Trophoblast cell (in vitro differentiated cells and primary cell): ENCODE data around the gene NMRAL1.
A peak's percentile ranks its signal among the peaks of the same experiment; 100 is the strongest.

Experiments used
- DNase-seq, 2 donors: peaks; one replicate each; pipeline ENCODE4 v3.0.0-alpha.2; 2016
- H2AFZ ChIP-seq: 2 replicates; pipeline ENCODE4 v1.6.1; 2013; ENCODE audit warnings: low read length, moderate library complexity, mild to moderate bottlenecking; ENCODE audit not compliant: insufficient read depth, poor library complexity
- H2AK5ac ChIP-seq: 2 replicates; pipeline ENCODE4 v1.6.1; 2013; ENCODE audit warnings: mild to moderate bottlenecking, low read length
- H2BK120ac ChIP-seq: 2 replicates; pipeline ENCODE4 v1.6.1; 2013; ENCODE audit warnings: low read length, mild to moderate bottlenecking, moderate library complexity; ENCODE audit not compliant: insufficient read depth, poor library complexity
- H2BK12ac ChIP-seq: 2 replicates; pipeline ENCODE4 v1.6.1; 2013; ENCODE audit warnings: mild to moderate bottlenecking, low read length, moderate library complexity
- H2BK5ac ChIP-seq: 2 replicates; pipeline ENCODE4 v1.6.1; 2013; ENCODE audit warnings: low read length, low read depth, moderate library complexity, mild to moderate bottlenecking; ENCODE audit not compliant: poor library complexity
- H3K14ac ChIP-seq: 2 replicates; pipeline ENCODE4 v1.6.1; 2013; ENCODE audit warnings: mild to moderate bottlenecking, low read length
- H3K18ac ChIP-seq: 2 replicates; pipeline ENCODE4 v1.6.1; 2013; ENCODE audit warnings: mild to moderate bottlenecking, low read length
- H3K23ac ChIP-seq: 2 replicates; pipeline ENCODE4 v1.6.1; 2013; ENCODE audit warnings: low read length
- H3K27ac ChIP-seq: 2 replicates; pipeline ENCODE4 v1.5.1; 2013; ENCODE audit warnings: low read depth, mild to moderate bottlenecking, inconsistent platforms, low read length, moderate library complexity
- H3K27me3 ChIP-seq: 2 replicates; pipeline ENCODE4 v1.6.1; 2013; ENCODE audit warnings: inconsistent platforms, mild to moderate bottlenecking, low read length, moderate library complexity; ENCODE audit not compliant: insufficient read depth
- H3K36me3 ChIP-seq, 2 experiments: 1 replicate in 1 of 2; 2 replicates in 1 of 2; pipeline ENCODE4 v1.6.1; 2013; ENCODE audit warnings: low read length in 2 of 2, mild to moderate bottlenecking in 2 of 2, moderate library complexity in 1 of 2; ENCODE audit not compliant: insufficient read depth in 2 of 2, control insufficient read depth in 1 of 2
- H3K4ac ChIP-seq: 2 replicates; pipeline ENCODE4 v1.6.1; 2013; ENCODE audit warnings: low read depth, mild to moderate bottlenecking, low read length, moderate library complexity
- H3K4me1 ChIP-seq, 2 experiments: 1 replicate in 1 of 2; 2 replicates in 1 of 2; pipeline ENCODE4 v1.6.1; 2013; ENCODE audit warnings: low read length in 2 of 2, mild to moderate bottlenecking in 2 of 2, moderate library complexity in 1 of 2; ENCODE audit not compliant: insufficient read depth in 2 of 2, control insufficient read depth in 1 of 2
- H3K4me2 ChIP-seq: 2 replicates; pipeline ENCODE4 v1.6.1; 2013; ENCODE audit warnings: inconsistent platforms, mild to moderate bottlenecking, low read length, moderate library complexity
- H3K4me3 ChIP-seq: 2 replicates; pipeline ENCODE4 v1.5.1; 2013; ENCODE audit warnings: mild to moderate bottlenecking, low read depth, low read length, inconsistent platforms
- H3K79me1 ChIP-seq: one replicate; pipeline ENCODE4 v1.6.1; 2013; ENCODE audit warnings: low read length
- H3K79me2 ChIP-seq: 2 replicates; pipeline ENCODE4 v1.6.1; 2013; ENCODE audit warnings: low read length, mild to moderate bottlenecking; ENCODE audit not compliant: control insufficient read depth, insufficient read depth, poor library complexity
- H3K9ac ChIP-seq: 2 replicates; pipeline ENCODE4 v1.6.1; 2013; ENCODE audit warnings: mild to moderate bottlenecking, low read length
- H3K9me3 ChIP-seq: 2 replicates; pipeline ENCODE4 v1.6.1; 2013; ENCODE audit warnings: low read depth, mild to moderate bottlenecking, control low read depth, inconsistent platforms, low read length; ENCODE audit not compliant: insufficient read depth
- H4K12ac ChIP-seq: 2 replicates; pipeline ENCODE4 v1.6.1; 2013; ENCODE audit warnings: low read depth, mild to moderate bottlenecking, low read length, moderate library complexity
- H4K8ac ChIP-seq: 2 replicates; pipeline ENCODE4 v1.6.1; 2013; ENCODE audit warnings: low read depth, mild to moderate bottlenecking, low read length, moderate library complexity
- H4K91ac ChIP-seq: one replicate; pipeline ENCODE4 v1.6.1; 2013; ENCODE audit warnings: low read depth, mild to moderate bottlenecking, low read length, moderate library complexity
- WGBS: extraction: QIAGEN DNeasy Blood & Tissue Kit; methylation state at CpG from one replicate; pipeline ENCODE4 v1.1.7; 2013; ENCODE audit warnings: missing lambda C conversion rate; ENCODE audit not compliant: insufficient read length, insufficient coverage; ENCODE audit errors: extremely low coverage; 5-methylcytosine and 5-hydroxymethylcytosine counted together

NMRAL1 gene

DNA sequence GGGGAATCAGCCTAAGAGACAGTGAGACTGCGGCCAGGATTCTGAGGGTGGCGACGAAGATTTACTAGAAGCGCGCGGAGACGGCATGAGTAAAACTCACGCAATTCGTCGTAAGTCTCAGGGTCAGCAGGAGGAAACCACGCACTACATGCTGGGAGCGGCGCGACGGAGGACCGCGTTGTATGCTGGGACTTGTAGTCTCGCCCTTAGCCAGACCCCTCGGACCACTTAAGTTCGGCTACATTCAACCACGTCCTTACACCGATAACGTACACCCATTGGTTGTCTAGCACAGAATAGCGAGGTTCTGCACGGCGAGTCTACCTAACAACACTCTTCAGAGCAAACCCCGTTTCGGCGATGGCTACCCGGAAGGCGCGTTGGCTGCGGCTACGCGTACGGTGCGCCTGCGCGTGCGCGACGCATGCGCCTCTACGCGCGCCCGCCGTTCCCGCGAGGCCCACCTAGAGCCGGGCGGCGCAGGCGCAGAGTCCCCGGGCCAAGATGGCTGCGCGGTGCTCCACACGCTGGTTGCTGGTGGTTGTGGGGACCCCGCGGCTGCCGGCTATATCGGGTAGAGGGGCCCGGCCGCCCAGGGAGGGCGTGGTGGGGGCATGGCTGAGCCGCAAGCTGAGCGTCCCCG lies 48.9 kb downstream of the NMRAL1 start, which contains the start of gene DNAJA3:
Gene DNAJA3, plus strand, starts transcription at position 491 of the 643 bp plus-strand sequence. Its CDS starts 14 bp downstream, at position 505.
- peak within 1 kb of the TSS; percentile 97 for H3K14ac ChIP-seq
- peaks cover 11% of the 10 kb centered on the region for H3K79me1 ChIP-seq
- H3K4me2 ChIP-seq = peak within 1 kb of the TSS; percentile 96
- H2BK5ac ChIP-seq = peak within 1 kb of the TSS; percentile 99
- H3K4ac ChIP-seq = peak within 1 kb of the TSS; percentile 93
- H3K36me3 ChIP-seq = peaks cover 1 to 7% of the 10 kb centered on the region in 2 experiments
- H2AK5ac ChIP-seq = peak within 1 kb of the TSS; percentile 42
- peak within 1 kb of the TSS; percentile 93 for H3K9ac ChIP-seq
- peak within 1 kb of the TSS; percentile 97 for H4K12ac ChIP-seq
- H3K4me3 ChIP-seq = peak within 1 kb of the TSS; percentile 93
- H3K79me2 ChIP-seq = peaks cover 7% of the 10 kb centered on the region
- peak within 1 kb of the TSS; percentile 94 for H2AFZ ChIP-seq
- H2BK120ac ChIP-seq = peak within 1 kb of the TSS; percentile 91
- H4K8ac ChIP-seq = peak within 1 kb of the TSS; percentile 98
- DNase-seq = peak; percentile 93 to 97
- peak within 1 kb of the TSS; percentile 99 for H4K91ac ChIP-seq
- H3K4me1 ChIP-seq = peaks cover 0 to 3% of the 10 kb centered on the region in 2 experiments
- no peaks in the 10 kb centered on the region for H3K27me3 ChIP-seq
- no peak within 1 kb of the TSS for H2BK12ac ChIP-seq
- no peak within 1 kb of the TSS for H3K23ac ChIP-seq
- H3K27ac ChIP-seq = peak within 1 kb of the TSS; percentile 92
- H3K18ac ChIP-seq = peak within 1 kb of the TSS; percentile 98
- no peaks in the 10 kb centered on the region for H3K9me3 ChIP-seq
- WGBS = no CpG with 5 or more reads among the region's 68 CpGs

DNA sequence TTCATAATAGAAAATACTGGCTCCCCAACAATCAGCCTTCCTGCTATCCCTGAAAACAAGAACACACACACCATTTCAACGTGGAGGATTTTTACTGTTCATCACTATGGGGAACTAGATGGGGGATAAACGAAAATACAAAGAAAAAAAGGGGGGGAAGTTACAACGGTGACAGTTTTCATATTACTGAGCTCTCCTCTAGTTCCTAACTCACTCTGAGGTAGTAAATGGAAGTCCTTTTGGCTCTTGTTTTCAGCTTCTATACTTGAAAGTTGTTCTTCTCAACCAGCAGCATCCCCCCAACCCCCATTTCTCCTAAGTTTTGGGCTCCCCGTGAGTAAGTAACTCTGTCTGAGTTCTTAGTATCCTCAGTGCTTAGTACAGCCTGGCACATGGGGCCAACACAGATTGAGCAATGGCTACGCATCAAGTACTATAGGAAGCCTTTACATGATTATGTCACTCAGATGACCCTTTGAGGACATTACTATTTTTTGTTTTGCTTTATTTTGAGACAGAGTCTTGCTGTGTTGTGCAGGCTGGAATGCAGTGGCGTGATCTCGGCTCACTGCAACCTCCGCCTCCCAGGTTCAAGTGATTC lies 53.8 kb downstream of the NMRAL1 start:
- Histone ChIP-seq H2BK12ac (no peak overlapping the region), H3K36me3 (no peaks in the 10 kb centered on the region), H3K4me1 (peaks cover 0 to under 1% of the 10 kb centered on the region in 2 experiments), H3K4ac (no peak overlapping the region), H2AFZ (no peak overlapping the region), H4K91ac (no peak overlapping the region), H3K79me1 (peaks cover 12% of the 10 kb centered on the region), H4K8ac (no peak overlapping the region), H3K23ac (no peak overlapping the region), H3K14ac (no peak overlapping the region), H2AK5ac (no peak overlapping the region), H3K4me3 (no peak overlapping the region), H3K18ac (no peak overlapping the region), H3K9ac (no peak overlapping the region), H3K27me3 (no peaks in the 10 kb centered on the region), H2BK5ac (no peak overlapping the region), H3K79me2 (peaks cover 6% of the 10 kb centered on the region), H3K9me3 (no peaks in the 10 kb centered on the region), H2BK120ac (no peak overlapping the region), H4K12ac (no peak overlapping the region), H3K4me2 (no peak overlapping the region), H3K27ac (no peak overlapping the region)
- WGBS = no CpG with 5 or more reads among the region's 8 CpGs
- DNase-seq = no peak

DNA sequence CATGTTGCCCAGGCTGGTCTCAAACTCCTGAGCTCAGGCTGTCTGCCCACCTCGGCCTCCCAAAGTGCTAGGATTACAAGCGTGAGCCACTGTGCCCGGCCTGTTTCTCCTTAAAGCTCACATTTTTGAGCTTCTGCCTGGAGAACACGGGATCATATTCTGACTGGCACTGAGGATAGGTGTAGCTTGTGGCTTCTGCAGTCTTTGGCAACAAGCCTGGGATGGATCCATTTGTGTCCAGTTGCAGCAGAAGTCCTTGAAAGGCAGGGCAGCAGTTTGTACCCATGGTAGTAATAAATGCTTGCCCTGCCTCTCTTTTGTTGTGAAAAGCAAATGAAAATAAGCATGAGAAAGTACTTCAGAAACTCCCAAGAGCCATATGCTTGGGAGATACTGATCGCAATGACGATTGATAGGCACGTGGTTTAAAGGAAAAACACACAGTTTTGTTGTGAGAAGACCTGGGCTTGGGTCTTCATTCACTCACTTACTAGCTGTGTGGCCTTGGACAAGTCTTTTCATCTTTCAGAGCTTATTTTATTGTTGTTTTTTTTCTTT lies 54.9 kb downstream of the NMRAL1 start:
- WGBS = no CpG with 5 or more reads among the region's 7 CpGs
- H3K27me3 ChIP-seq = no peaks in the 10 kb centered on the region
- H2AFZ ChIP-seq = no peak overlapping the region
- H3K23ac ChIP-seq = no peak overlapping the region
- H3K18ac ChIP-seq = no peak overlapping the region
- H3K4me3 ChIP-seq = no peak overlapping the region
- H3K9ac ChIP-seq = no peak overlapping the region
- DNase-seq = no peak
- no peak overlapping the region for H2BK5ac ChIP-seq
- H2BK120ac ChIP-seq = no peak overlapping the region
- no peak overlapping the region for H3K4me2 ChIP-seq
- H4K12ac ChIP-seq = no peak overlapping the region
- no peak overlapping the region for H4K91ac ChIP-seq
- H3K27ac ChIP-seq = no peak overlapping the region
- no peak overlapping the region for H3K14ac ChIP-seq
- peaks cover 0 to 3% of the 10 kb centered on the region in 2 experiments for H3K4me1 ChIP-seq
- no peaks in the 10 kb centered on the region for H3K9me3 ChIP-seq
- no peak overlapping the region for H2AK5ac ChIP-seq
- H3K36me3 ChIP-seq = no peaks in the 10 kb centered on the region
- peaks cover 4% of the 10 kb centered on the region for H3K79me1 ChIP-seq
- no peak overlapping the region for H3K4ac ChIP-seq
- H2BK12ac ChIP-seq = no peak overlapping the region
- peaks cover 4% of the 10 kb centered on the region for H3K79me2 ChIP-seq
- H4K8ac ChIP-seq = no peak overlapping the region

DNA sequence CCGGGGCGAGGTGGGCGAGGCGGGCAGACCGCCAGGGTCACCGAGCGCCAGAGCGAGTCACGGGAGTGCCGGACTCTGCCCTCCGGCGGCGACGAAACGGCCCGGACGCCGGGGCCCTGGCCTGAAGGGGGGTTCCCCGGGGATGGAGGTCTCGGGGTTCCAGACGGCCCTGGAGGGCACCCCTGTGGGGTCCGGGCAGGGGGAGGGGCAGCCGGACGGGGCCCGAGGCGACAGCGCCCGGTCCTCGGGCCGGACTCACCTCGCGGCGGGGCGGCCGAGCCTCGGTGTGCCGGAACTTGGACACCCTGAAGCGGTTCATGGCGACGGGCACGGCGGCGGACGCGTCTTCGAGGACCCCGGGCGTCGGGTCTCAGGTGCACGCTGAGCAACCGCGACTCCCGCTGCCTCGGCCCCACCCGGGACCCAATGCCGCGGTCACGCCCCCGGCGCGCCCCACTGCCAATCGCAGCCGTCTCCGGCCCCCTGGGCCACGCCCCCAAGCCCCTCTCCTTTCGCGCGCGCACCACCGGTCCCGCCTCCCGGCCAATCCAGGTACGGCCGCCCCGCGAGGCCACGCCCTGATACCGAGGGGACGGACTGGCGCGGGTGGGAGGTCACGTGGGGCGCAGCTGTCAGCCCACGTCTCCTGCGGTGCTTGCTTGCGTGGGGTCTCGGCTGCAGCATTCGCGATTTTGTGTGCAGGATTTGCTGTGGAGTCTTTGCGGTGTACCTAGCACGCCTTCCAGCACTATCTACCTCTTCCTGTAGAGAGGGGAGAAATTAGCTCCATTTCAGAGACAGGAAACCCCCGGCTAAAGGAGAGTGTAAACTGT lies 58.0 kb downstream of the NMRAL1 start, which contains the start of gene CORO7:
Gene CORO7, minus strand, starts transcription at position 397 of the 833 bp plus-strand sequence. Its CDS starts 78 bp downstream, at position 319.
- H3K4me2 ChIP-seq = peak within 1 kb of the TSS; percentile 84
- peaks cover 9 to 10% of the 10 kb centered on the region in 2 experiments for H3K36me3 ChIP-seq
- peak; percentile 89 to 94 for DNase-seq
- peak within 1 kb of the TSS; percentile 92 for H3K4me3 ChIP-seq
- H3K14ac ChIP-seq = peak within 1 kb of the TSS; percentile 6
- H3K18ac ChIP-seq = peak within 1 kb of the TSS; percentile 35
- H2BK120ac ChIP-seq = peak within 1 kb of the TSS; percentile 8
- no peaks in the 10 kb centered on the region for H3K27me3 ChIP-seq
- H4K12ac ChIP-seq = peak within 1 kb of the TSS; percentile 6
- H3K23ac ChIP-seq = no peak within 1 kb of the TSS
- H3K79me1 ChIP-seq = peaks cover 4% of the 10 kb centered on the region
- no peak within 1 kb of the TSS for H2BK12ac ChIP-seq
- H3K9me3 ChIP-seq = no peaks in the 10 kb centered on the region
- no peak within 1 kb of the TSS for H3K27ac ChIP-seq
- H2AFZ ChIP-seq = peak within 1 kb of the TSS; percentile 66
- no peak within 1 kb of the TSS for H2AK5ac ChIP-seq
- H3K4me1 ChIP-seq = peaks cover 0 to 3% of the 10 kb centered on the region in 2 experiments
- H3K79me2 ChIP-seq = peaks cover 4% of the 10 kb centered on the region
- peak within 1 kb of the TSS; percentile 29 for H4K91ac ChIP-seq
- peak within 1 kb of the TSS; percentile 63 for H4K8ac ChIP-seq
- no peak within 1 kb of the TSS for H3K4ac ChIP-seq
- peak within 1 kb of the TSS; percentile 80 for H3K9ac ChIP-seq
- WGBS = no CpG with 5 or more reads among the region's 92 CpGs
- H2BK5ac ChIP-seq = peak within 1 kb of the TSS; percentile 4
